GM18505 (cell line): ENCODE measurements around the gene BOD1L1.

Experiments used
- ATAC-seq: cut with Tn5 transposase; IDR thresholded peaks from one replicate; pipeline ENCODE4 v1.9.1; 2021; ENCODE audit not compliant: unreplicated experiment
- POLR2A ChIP-seq: IDR thresholded peaks from 4 replicates; pipeline ENCODE4 v1.6.1; 2011; ENCODE audit warnings: borderline replicate concordance; ENCODE audit not compliant: insufficient read depth, insufficient read length; ENCODE audit errors: extremely low read depth

BOD1L1 gene

GRCh38 chr4:13605330-13605729 lies 22.2 kb downstream of the BOD1L1 start:
- no peak for TF ChIP-seq POLR2A
- ATAC-seq, result no peak

- no peak for ATAC-seq
- TF ChIP-seq POLR2A, result no peak
Observed at GRCh38 chr4:13601848-13602247, 25.7 kb downstream of the BOD1L1 start.

- TF ChIP-seq POLR2A, result no peak
- peak; percentile 79 for ATAC-seq
Observed at GRCh38 chr4:13601048-13601447, 26.5 kb downstream of the BOD1L1 start.

GRCh38 chr4:13599159-13599558 lies 28.4 kb downstream of the BOD1L1 start:
- no peak for TF ChIP-seq POLR2A

GRCh38 chr4:13597604-13598003 lies 29.9 kb downstream of the BOD1L1 start:
- no peak for TF ChIP-seq POLR2A
- no peak for ATAC-seq

More at GRCh38 chr4:13599159-13599558, 28.4 kb downstream of the BOD1L1 start:
- ATAC-seq, result no peak

- no peak for TF ChIP-seq POLR2A
- no peak for ATAC-seq
Observed at GRCh38 chr4:13597141-13597540, 30.4 kb downstream of the BOD1L1 start.

GRCh38 chr4:13592220-13592619 lies 35.3 kb downstream of the BOD1L1 start:
- ATAC-seq, result no peak
- no peak for TF ChIP-seq POLR2A

- ATAC-seq, result no peak
- no peak for TF ChIP-seq POLR2A
Observed at GRCh38 chr4:13590766-13591165, 36.8 kb downstream of the BOD1L1 start.

- no peak for ATAC-seq
- TF ChIP-seq POLR2A, result no peak
Observed at GRCh38 chr4:13588954-13589353, 38.6 kb downstream of the BOD1L1 start.

- TF ChIP-seq POLR2A, result no peak
- ATAC-seq, result no peak
Observed at GRCh38 chr4:13584481-13584880, 43.0 kb downstream of the BOD1L1 start.

GRCh38 chr4:13580036-13580435 lies 47.5 kb downstream of the BOD1L1 start:
- ATAC-seq, result no peak
- TF ChIP-seq POLR2A, result no peak

GRCh38 chr4:13577660-13578059 lies 49.9 kb downstream of the BOD1L1 start:
- no peak for ATAC-seq
- TF ChIP-seq POLR2A, result no peak

GRCh38 chr4:13570916-13571315 lies 56.6 kb downstream of the BOD1L1 start:
- no peak for TF ChIP-seq POLR2A
- ATAC-seq, result no peak

GRCh38 chr4:13567125-13567524 lies 60.4 kb downstream of the BOD1L1 start:
- TF ChIP-seq POLR2A, result no peak
- ATAC-seq, result no peak

GRCh38 chr4:13562876-13563275 lies 64.6 kb downstream of the BOD1L1 start:
- TF ChIP-seq POLR2A, result no peak
- no peak for ATAC-seq
